Prostate gland (tissue), 2 donors: ENCODE measurements around the gene ATP7B.

Experiments used
- POLR2A ChIP-seq: fragments of 450-650 bp; IDR thresholded peaks from one replicate; pipeline ENCODE4 v1.6.1; 2016; ENCODE audit warnings: antibody characterized with exemption, mild to moderate bottlenecking
- POLR2AphosphoS5 ChIP-seq: sonication (generic); formaldehyde crosslinking; IDR thresholded peaks from one replicate; pipeline ENCODE4 v1.6.1; 2017; ENCODE audit warnings: antibody characterized with exemption
- TF ChIP-seq, protein P1 (sequence below), 4 experiments: fragments of 200-600 bp in 2 of 4; fragments of 450-650 bp in 2 of 4; sonication (generic) in 2 of 4; IDR thresholded peaks; 1 replicate in 3 of 4; 2 replicates in 1 of 4; pipeline ENCODE4 v1.5.1; 2016 to 2019; ENCODE audit warnings: antibody characterized with exemption in 4 of 4, mild to moderate bottlenecking in 2 of 4, moderate library complexity in 2 of 4

- TF ChIP-seq POLR2AphosphoS5 (peak; percentile 73), POLR2A (no peak)
- TF ChIP-seq, protein P1, sequence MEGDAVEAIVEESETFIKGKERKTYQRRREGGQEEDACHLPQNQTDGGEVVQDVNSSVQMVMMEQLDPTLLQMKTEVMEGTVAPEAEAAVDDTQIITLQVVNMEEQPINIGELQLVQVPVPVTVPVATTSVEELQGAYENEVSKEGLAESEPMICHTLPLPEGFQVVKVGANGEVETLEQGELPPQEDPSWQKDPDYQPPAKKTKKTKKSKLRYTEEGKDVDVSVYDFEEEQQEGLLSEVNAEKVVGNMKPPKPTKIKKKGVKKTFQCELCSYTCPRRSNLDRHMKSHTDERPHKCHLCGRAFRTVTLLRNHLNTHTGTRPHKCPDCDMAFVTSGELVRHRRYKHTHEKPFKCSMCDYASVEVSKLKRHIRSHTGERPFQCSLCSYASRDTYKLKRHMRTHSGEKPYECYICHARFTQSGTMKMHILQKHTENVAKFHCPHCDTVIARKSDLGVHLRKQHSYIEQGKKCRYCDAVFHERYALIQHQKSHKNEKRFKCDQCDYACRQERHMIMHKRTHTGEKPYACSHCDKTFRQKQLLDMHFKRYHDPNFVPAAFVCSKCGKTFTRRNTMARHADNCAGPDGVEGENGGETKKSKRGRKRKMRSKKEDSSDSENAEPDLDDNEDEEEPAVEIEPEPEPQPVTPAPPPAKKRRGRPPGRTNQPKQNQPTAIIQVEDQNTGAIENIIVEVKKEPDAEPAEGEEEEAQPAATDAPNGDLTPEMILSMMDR (IDR thresholded peaks at IDR 0.05): peak in 1 of 4 experiments; percentile 12
Observed at GRCh38 chr13:51995677-51996551, 15.3 kb downstream of the ATP7B start.
